ENCODE data around the gene SERPIND1.

DNA sequence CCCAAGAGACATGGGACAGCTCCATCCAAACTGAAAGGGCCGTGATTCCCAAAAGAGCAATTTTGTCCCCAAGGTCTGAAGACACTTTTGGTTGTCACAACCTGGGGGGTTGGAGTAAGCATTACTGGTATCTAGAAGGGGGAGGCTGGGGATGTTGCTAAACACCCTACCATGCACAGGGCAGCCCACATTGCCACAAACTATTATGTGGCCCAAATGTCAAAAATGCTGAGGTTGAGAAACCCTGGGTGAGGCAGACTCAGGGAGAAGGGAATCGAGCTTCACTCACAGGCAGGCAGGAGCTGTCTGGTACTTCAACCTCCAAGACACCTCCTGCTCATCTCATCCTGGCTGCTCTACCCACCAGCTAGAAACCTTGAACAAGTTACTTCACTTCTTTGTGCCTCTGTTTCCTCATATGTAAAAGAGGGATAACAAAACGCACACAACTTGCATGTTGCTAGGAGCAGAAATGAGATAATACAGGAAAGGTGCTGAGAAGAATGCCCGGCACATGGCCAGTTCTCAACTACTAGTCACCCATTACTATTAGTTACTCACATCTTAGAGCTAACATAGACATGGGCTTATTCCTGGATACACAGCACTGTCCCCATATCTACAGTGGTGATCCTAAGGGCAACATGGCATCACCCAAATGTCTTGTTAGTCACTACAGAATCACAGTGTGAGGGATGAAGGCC lies 8.8 kb downstream of the SERPIND1 start:
- TF ChIP-seq CTCF (IDR thresholded peaks at IDR 0.05; ENCODE audit: insufficient read depth, low read depth, low read length) (no peak), EZH2 (IDR thresholded peaks at IDR 0.05; ENCODE audit: insufficient read depth, low read length) (no peak)
